PC-9 (cell line): ENCODE results near the gene ZNF516. TPM values are rescaled to one million over a fixed set of nuclear protein-coding genes. Genes with fewer than 3 reads are reported as not detected.

Source experiments
- BruUV-seq: library from RNA; stranded (reverse); fragments of 400-500 nt; replicated peaks from 2 replicates; lab custom pipeline; 2021; lab: Mats Ljungman, UMichigan
- CTCF ChIA-PET: fragments of 300-600 bp; sonication (Branson Sonifier 250); formaldehyde crosslinking; loops from one replicate; lab custom pipeline; 2022; ENCODE audit warnings: antibody characterized with exemption; lab: Charles Lee
- POLR2A ChIA-PET: fragments of 300-600 bp; sonication (Branson Sonifier 250); formaldehyde crosslinking; loops from one replicate; lab custom pipeline; 2022; ENCODE audit warnings: antibody characterized with exemption; ENCODE audit not compliant: unreplicated experiment; lab: Charles Lee
- DNase-seq, 2 experiments: peaks; one replicate each; pipeline versions ENCODE4 v3.0.0 to v3.0.0-alpha.2; 2015 to 2022; ENCODE audit warnings: mixed read lengths in 1 of 2
- H2AFZ ChIP-seq: fragments of 200-600 bp; sonication (generic); 2 replicates; pipeline ENCODE4 v1.8.1; 2017; ENCODE audit warnings: antibody characterized with exemption
- H3F3A ChIP-seq: fragments of 200-600 bp; sonication (generic); 2 replicates; pipeline ENCODE4 v1.8.1; 2017; ENCODE audit warnings: antibody characterized with exemption, mild to moderate bottlenecking, low read depth; ENCODE audit not compliant: insufficient read depth
- H3K27ac ChIP-seq: fragments of 200-600 bp; sonication (generic); 2 replicates; pipeline ENCODE4 v1.6.1; 2016; ENCODE audit warnings: mixed run types
- H3K27me3 ChIP-seq: fragments of 200-600 bp; sonication (generic); 2 replicates; pipeline ENCODE4 v1.6.1; 2016; ENCODE audit warnings: low read depth, mixed run types; ENCODE audit not compliant: insufficient read depth
- H3K36me3 ChIP-seq: fragments of 200-600 bp; sonication (generic); 2 replicates; pipeline ENCODE4 v1.6.1; 2016; ENCODE audit warnings: low read depth, mixed run types
- H3K4me1 ChIP-seq: fragments of 200-600 bp; sonication (generic); replicated peaks from 2 replicates; pipeline ENCODE4 v1.6.1; 2016; ENCODE audit warnings: mixed run types; ENCODE audit not compliant: insufficient read depth
- H3K4me2 ChIP-seq: fragments of 200-600 bp; sonication (generic); 2 replicates; pipeline ENCODE4 v1.6.1; 2017; ENCODE audit warnings: mixed run types
- H3K4me3 ChIP-seq: fragments of 200-600 bp; sonication (generic); 2 replicates; pipeline ENCODE4 v1.6.1; 2016; ENCODE audit warnings: mixed run types
- H3K79me2 ChIP-seq: fragments of 200-600 bp; sonication (generic); 2 replicates; pipeline ENCODE4 v1.6.1; 2017; ENCODE audit warnings: low read depth, mixed run types
- H3K9me2 ChIP-seq: fragments of 200-600 bp; sonication (generic); 2 replicates; pipeline ENCODE4 v1.8.1; 2017; ENCODE audit warnings: mild to moderate bottlenecking; ENCODE audit not compliant: insufficient read depth
- H3K9me3 ChIP-seq: fragments of 200-600 bp; sonication (generic); 2 replicates; pipeline ENCODE4 v1.8.1; 2016; ENCODE audit warnings: low read depth; ENCODE audit not compliant: insufficient read depth
- H4K20me1 ChIP-seq: fragments of 200-600 bp; sonication (generic); 2 replicates; pipeline ENCODE4 v1.8.1; 2017; ENCODE audit not compliant: insufficient read depth
- CTCF ChIP-seq: fragments of 200-600 bp; sonication (generic); conservative IDR thresholded peaks from 2 replicates; pipeline ENCODE4 v1.6.1; 2017; ENCODE audit warnings: mixed run types, antibody characterized with exemption, mild to moderate bottlenecking, moderate library complexity
- EZH2 ChIP-seq: fragments of 200-600 bp; sonication (generic); IDR thresholded peaks from 2 replicates; pipeline ENCODE4 v1.8.0; 2017; ENCODE audit warnings: antibody characterized with exemption, low read depth
- intact Hi-C: fragments of 100-400 bp; cut with micrococcal nuclease; formaldehyde crosslinking; loops from one replicate; pipeline ENCODE4 v1.10.0; 2022; ENCODE audit not compliant: unreplicated experiment
- total RNA-seq: library from RNA; stranded (reverse); gene quantifications from 2 replicates; pipeline ENCODE4 v1.2.3, GENCODE V29; 2021

Gene ZNF516
- total RNA-seq, 1 experiment from 2014 or later = 32.7 TPM

GRCh38 chr18:76462326-76462694 lies 32.7 kb downstream of the ZNF516 start:
- intact Hi-C loops = no loop called here
- CTCF ChIA-PET = no interaction called here
- no peaks in the 10 kb centered on the region for H3K79me2 ChIP-seq

GRCh38 chr18:76461692-76462325 lies 33.2 kb downstream of the ZNF516 start:
- Histone ChIP-seq H3K27me3 (no peaks in the 10 kb centered on the region), H3K79me2 (0 out of 2 replicates have a peak, but pooled peaks cover 3% of the 10 kb centered on the region), H3F3A (peaks cover 4% of the 10 kb centered on the region; the same call in 1 of the 2 replicates), H3K9me2 (no peaks in the 10 kb centered on the region), H3K4me3 (no peak overlapping the region), H3K9me3 (no peaks in the 10 kb centered on the region), H3K36me3 (no peaks in the 10 kb centered on the region), H3K4me1 (no peaks in the 10 kb centered on the region; the same call in 1 of the 2 replicates), H3K4me2 (no peak overlapping the region), H2AFZ (no peak overlapping the region), H3K27ac (no peak overlapping the region), H4K20me1 (peaks cover 37% of the 10 kb centered on the region)
- CTCF ChIA-PET = no interaction called here
- no peak for DNase-seq
- POLR2A ChIA-PET = no interaction called here
- TF ChIP-seq CTCF (no peak), EZH2 (no peak)
- intact Hi-C loops = no loop called here
- BruUV-seq = no TSS peak

More at GRCh38 chr18:76462326-76462694, 32.7 kb downstream of the ZNF516 start:
- H2AFZ ChIP-seq = no peak overlapping the region
- POLR2A ChIA-PET = no interaction called here
- no peaks in the 10 kb centered on the region for H3K9me2 ChIP-seq
- no peak overlapping the region for H3K4me3 ChIP-seq
- H3K27me3 ChIP-seq = no peaks in the 10 kb centered on the region
- peaks cover 4% of the 10 kb centered on the region; the same call in 1 of the 2 replicates for H3F3A ChIP-seq
- no peak overlapping the region for H3K4me2 ChIP-seq
- H3K27ac ChIP-seq = no peak overlapping the region
- BruUV-seq = no TSS peak
- no peaks in the 10 kb centered on the region for H3K36me3 ChIP-seq
- DNase-seq = no peak
- TF ChIP-seq CTCF (no peak), EZH2 (no peak)
- no peaks in the 10 kb centered on the region for H3K9me3 ChIP-seq
- H3K4me1 ChIP-seq = no peaks in the 10 kb centered on the region; the same call in 1 of the 2 replicates
- peaks cover 32% of the 10 kb centered on the region for H4K20me1 ChIP-seq

- Histone ChIP-seq H3K9me2 (no peaks in the 10 kb centered on the region), H3K9me3 (no peaks in the 10 kb centered on the region), H3K36me3 (no peaks in the 10 kb centered on the region), H3K27me3 (no peaks in the 10 kb centered on the region), H3F3A (peaks cover 4% of the 10 kb centered on the region; the same call in 1 of the 2 replicates), H2AFZ (no peak overlapping the region), H3K4me1 (no peaks in the 10 kb centered on the region; the same call in 1 of the 2 replicates), H3K79me2 (peaks cover 9% of the 10 kb centered on the region; the same call in 1 of the 2 replicates), H4K20me1 (peaks cover 44% of the 10 kb centered on the region), H3K4me3 (no peak overlapping the region), H3K4me2 (no peak overlapping the region), H3K27ac (no peak overlapping the region)
- ChIA-PET POLR2A (no interaction called here), CTCF (interaction anchor here (0.7 kb wide), 1 partner anchor 63 kb away, joined by 3 read pairs; no protein-coding TSS in a partner anchor)
- TF ChIP-seq EZH2 (no peak), CTCF (no peak)
- DNase-seq = no peak
- no TSS peak for BruUV-seq
- intact Hi-C loops = no loop called here
Observed at GRCh38 chr18:76461148-76461547, 33.9 kb downstream of the ZNF516 start.
